OCI-LY7 (cell line): ENCODE results near the gene GGN. TPM values are rescaled to one million over a fixed set of nuclear protein-coding genes. Genes with fewer than 3 reads are reported as not detected.

ENCODE experiments used
- BruUV-seq: library from RNA; stranded (reverse); fragments of 400-500 nt; replicated peaks from 2 replicates; lab custom pipeline; 2021; lab: Mats Ljungman, UMichigan
- CTCF ChIA-PET: fragments of 300-600 bp; sonication (Branson Sonifier 250); formaldehyde crosslinking; loops from one replicate; lab custom pipeline; 2022; ENCODE audit warnings: antibody characterized with exemption; ENCODE audit not compliant: unreplicated experiment; lab: Charles Lee
- POLR2A ChIA-PET: fragments of 300-600 bp; sonication (Branson Sonifier 250); formaldehyde crosslinking; loops from one replicate; lab custom pipeline; 2022; ENCODE audit warnings: antibody characterized with exemption; lab: Charles Lee
- DNase-seq: peaks from one replicate; pipeline ENCODE4 v3.0.0-alpha.2; 2015; ENCODE audit warnings: low spot score
- H2AFZ ChIP-seq: fragments of 200-600 bp; sonication (generic), shearing (Covaris generic); 2 replicates; pipeline ENCODE4 v1.6.1; 2014; ENCODE audit warnings: mild to moderate bottlenecking, antibody characterized with exemption, low read length, moderate library complexity
- H3K27ac ChIP-seq: fragments of 200-600 bp; sonication (generic); 2 replicates; pipeline ENCODE4 v1.5.1; 2014; ENCODE audit warnings: mixed run types, low read depth, mild to moderate bottlenecking, moderate library complexity, low read length, inconsistent platforms; ENCODE audit not compliant: poor library complexity, severe bottlenecking
- H3K36me3 ChIP-seq: fragments of 200-600 bp; sonication (generic); 2 replicates; pipeline ENCODE4 v1.6.1; 2014; ENCODE audit warnings: mild to moderate bottlenecking, antibody characterized with exemption, low read length, moderate library complexity, mixed read lengths; ENCODE audit not compliant: insufficient read depth
- H3K4me1 ChIP-seq: fragments of 200-600 bp; sonication (generic); 2 replicates; pipeline ENCODE4 v1.5.1; 2014; ENCODE audit warnings: mild to moderate bottlenecking, low read length; ENCODE audit not compliant: insufficient read depth, poor library complexity, severe bottlenecking
- H3K4me2 ChIP-seq: fragments of 200-600 bp; sonication (generic); 2 replicates; pipeline ENCODE4 v1.6.1; 2014; ENCODE audit warnings: mild to moderate bottlenecking, low read length
- H3K4me3 ChIP-seq: fragments of 200-600 bp; sonication (generic); 2 replicates; pipeline ENCODE4 v1.5.1; 2014; ENCODE audit warnings: mild to moderate bottlenecking, low read depth, low read length; ENCODE audit not compliant: poor library complexity, severe bottlenecking
- H3K79me2 ChIP-seq: fragments of 200-600 bp; sonication (generic); 2 replicates; pipeline ENCODE4 v1.6.1; 2016; ENCODE audit warnings: low read depth, mild to moderate bottlenecking, low read length, moderate library complexity, mixed read lengths; ENCODE audit not compliant: insufficient read depth
- H3K9me2 ChIP-seq: fragments of 200-600 bp; sonication (generic); 2 replicates; pipeline ENCODE4 v1.6.1; 2016; ENCODE audit warnings: mild to moderate bottlenecking, low read length, mixed read lengths; ENCODE audit not compliant: insufficient read depth
- H3K9me3 ChIP-seq: fragments of 200-600 bp; sonication (generic); 2 replicates; pipeline ENCODE4 v1.6.1; 2014; ENCODE audit warnings: mild to moderate bottlenecking, mixed run types, low read length, mixed read lengths
- H4K20me1 ChIP-seq: fragments of 200-600 bp; sonication (generic); 2 replicates; pipeline ENCODE4 v1.6.1; 2014; ENCODE audit warnings: mild to moderate bottlenecking, antibody characterized with exemption, low read length, moderate library complexity, mixed read lengths; ENCODE audit not compliant: insufficient read depth
- EZH2phosphoT487 ChIP-seq: fragments of 200-600 bp; sonication (generic); IDR thresholded peaks from 2 replicates; pipeline ENCODE4 v1.6.1; 2018; ENCODE audit warnings: low read depth, borderline replicate concordance, mild to moderate bottlenecking, mixed run types, antibody characterized with exemption, low read length, moderate library complexity, mixed read lengths
- intact Hi-C: fragments of 100-400 bp; cut with micrococcal nuclease; formaldehyde crosslinking; loops from one replicate; pipeline ENCODE4 v1.10.0; 2022; ENCODE audit not compliant: unreplicated experiment
- total RNA-seq, 2 experiments: library from RNA; depleted of rRNA in 1 of 2; stranded (reverse); fragments of >200 nt in 1 of 2; shearing (Covaris generic) in 1 of 2; gene quantifications; 2 replicates each; pipeline ENCODE4 v1.2.3, GENCODE V29; 2014 to 2022
- TF ChIP-seq, protein P1 (sequence below): fragments of 200-600 bp; sonication (generic); conservative IDR thresholded peaks from 2 replicates; pipeline ENCODE4 v1.5.1; 2014; ENCODE audit warnings: mild to moderate bottlenecking, antibody characterized with exemption, low read length, moderate library complexity, mixed read lengths

Gene GGN
- total RNA-seq, 2 experiments from 2014 or later, result not detected

GRCh38 chr19:38358071-38358470 lies 29.8 kb downstream of the GGN start:
- POLR2A ChIA-PET, result interaction anchor here (1.6 kb wide), 1 partner anchor 16 kb away, joined by 9 read pairs; the partner anchor contains the start of gene PSMD8
- H3K4me3 ChIP-seq, result no peak overlapping the region
- peaks cover 9% of the 10 kb centered on the region for H3K4me1 ChIP-seq
- TF ChIP-seq, protein P1, sequence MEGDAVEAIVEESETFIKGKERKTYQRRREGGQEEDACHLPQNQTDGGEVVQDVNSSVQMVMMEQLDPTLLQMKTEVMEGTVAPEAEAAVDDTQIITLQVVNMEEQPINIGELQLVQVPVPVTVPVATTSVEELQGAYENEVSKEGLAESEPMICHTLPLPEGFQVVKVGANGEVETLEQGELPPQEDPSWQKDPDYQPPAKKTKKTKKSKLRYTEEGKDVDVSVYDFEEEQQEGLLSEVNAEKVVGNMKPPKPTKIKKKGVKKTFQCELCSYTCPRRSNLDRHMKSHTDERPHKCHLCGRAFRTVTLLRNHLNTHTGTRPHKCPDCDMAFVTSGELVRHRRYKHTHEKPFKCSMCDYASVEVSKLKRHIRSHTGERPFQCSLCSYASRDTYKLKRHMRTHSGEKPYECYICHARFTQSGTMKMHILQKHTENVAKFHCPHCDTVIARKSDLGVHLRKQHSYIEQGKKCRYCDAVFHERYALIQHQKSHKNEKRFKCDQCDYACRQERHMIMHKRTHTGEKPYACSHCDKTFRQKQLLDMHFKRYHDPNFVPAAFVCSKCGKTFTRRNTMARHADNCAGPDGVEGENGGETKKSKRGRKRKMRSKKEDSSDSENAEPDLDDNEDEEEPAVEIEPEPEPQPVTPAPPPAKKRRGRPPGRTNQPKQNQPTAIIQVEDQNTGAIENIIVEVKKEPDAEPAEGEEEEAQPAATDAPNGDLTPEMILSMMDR, result no peak
- no peak for TF ChIP-seq EZH2phosphoT487
- no peaks in the 10 kb centered on the region for H3K9me2 ChIP-seq
- no TSS peak for BruUV-seq
- no peaks in the 10 kb centered on the region for H3K9me3 ChIP-seq
- no peaks in the 10 kb centered on the region for H3K36me3 ChIP-seq
- no peak overlapping the region for H3K4me2 ChIP-seq
- DNase-seq, result no peak
- CTCF ChIA-PET, result no interaction called here
- H3K79me2 ChIP-seq, result no peaks in the 10 kb centered on the region
- no peak overlapping the region for H3K27ac ChIP-seq
- H2AFZ ChIP-seq, result no peak overlapping the region
- no peaks in the 10 kb centered on the region for H4K20me1 ChIP-seq
- intact Hi-C loops, result no loop called here

- CTCF ChIA-PET, result no interaction called here
- Histone ChIP-seq H4K20me1 (no peaks in the 10 kb centered on the region), H3K79me2 (no peaks in the 10 kb centered on the region), H3K4me1 (no peaks in the 10 kb centered on the region), H3K36me3 (no peaks in the 10 kb centered on the region), H3K4me3 (no peak overlapping the region), H3K4me2 (no peak overlapping the region), H3K9me2 (no peaks in the 10 kb centered on the region), H3K9me3 (no peaks in the 10 kb centered on the region), H2AFZ (no peak overlapping the region), H3K27ac (no peak overlapping the region)
- TF ChIP-seq EZH2phosphoT487, result no peak
- TF ChIP-seq, protein P1, result no peak
- POLR2A ChIA-PET, result no interaction called here
- DNase-seq, result no peak
- no TSS peak for BruUV-seq
- intact Hi-C loops, result no loop called here
Measured at GRCh38 chr19:38355728-38356725, 31.8 kb downstream of the GGN start.

DNA sequence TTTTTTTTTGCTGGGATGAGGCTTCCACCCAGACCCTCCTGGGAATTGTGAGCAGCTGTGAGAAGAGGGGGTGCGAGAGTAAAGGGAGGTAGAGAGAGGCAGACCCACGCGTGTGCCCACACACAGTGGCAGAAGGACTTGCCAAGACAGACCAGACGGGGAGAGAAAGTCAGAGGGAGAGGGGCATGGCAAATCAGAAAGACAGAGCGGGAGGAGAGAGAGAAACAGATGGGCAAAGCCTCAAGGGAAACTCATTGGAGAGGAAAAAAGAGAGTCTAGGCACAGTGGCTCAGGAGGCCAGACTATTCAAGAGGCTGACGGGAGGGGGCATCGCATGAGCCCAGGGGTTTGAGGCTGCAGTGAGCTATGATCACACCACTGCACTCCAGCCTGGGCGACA lies 35.2 kb downstream of the GGN start:
- ChIA-PET POLR2A (interaction anchor here (0.7 kb wide), 1 partner anchor 691 kb away, joined by 6 read pairs; no protein-coding TSS in a partner anchor), CTCF (no interaction called here)
- no peaks in the 10 kb centered on the region for H3K9me2 ChIP-seq
- H2AFZ ChIP-seq, result no peak overlapping the region
- no peak for TF ChIP-seq EZH2phosphoT487
- TF ChIP-seq, protein P1, result no peak
- H3K4me2 ChIP-seq, result no peak overlapping the region
- DNase-seq, result no peak
- H4K20me1 ChIP-seq, result no peaks in the 10 kb centered on the region
- H3K4me3 ChIP-seq, result no peak overlapping the region
- H3K4me1 ChIP-seq, result no peaks in the 10 kb centered on the region
- no peaks in the 10 kb centered on the region for H3K36me3 ChIP-seq
- intact Hi-C loops, result no loop called here
- H3K79me2 ChIP-seq, result no peaks in the 10 kb centered on the region
- no TSS peak for BruUV-seq
- no peaks in the 10 kb centered on the region for H3K9me3 ChIP-seq
- no peak overlapping the region for H3K27ac ChIP-seq
